GM12878 (cell line): ENCODE data around the gene DHX30. TPM values are rescaled to one million over a fixed set of nuclear protein-coding genes. Genes with fewer than 3 reads are reported as not detected.

Source experiments
- ATAC-seq: fragments of 200-7000 bp; cut with Tn5 transposase; 3 replicates; pipeline ENCODE4 v1.9.1; 2020; ENCODE audit warnings: mild to moderate bottlenecking, moderate library complexity
- BruUV-seq: library from RNA; stranded (reverse); fragments of 400-500 nt; replicated peaks from 2 replicates; lab custom pipeline; 2021; lab: Mats Ljungman, UMichigan
- CTCF ChIA-PET: fragments of 300-600 bp; sonication (Branson Sonifier 250); formaldehyde crosslinking; extraction: SDS; loops from one replicate; lab custom pipeline; 2021; ENCODE audit warnings: inconsistent platforms; lab: Yijun Ruan, JAX
- POLR2A ChIA-PET: fragments of 350-600 bp; formaldehyde crosslinking; extraction: SDS; loops from one replicate; lab custom pipeline; 2021; ENCODE audit warnings: inconsistent platforms; lab: Charles Lee
- RAD21 ChIA-PET: fragments of 300-600 bp; sonication (Branson Sonifier 250); formaldehyde crosslinking; loops from one replicate; lab custom pipeline; 2023; ENCODE audit warnings: antibody characterized with exemption; ENCODE audit not compliant: unreplicated experiment; lab: Charles Lee
- SMC1A ChIA-PET: fragments of 300-600 bp; sonication (Branson Sonifier 250); formaldehyde crosslinking; loops from one replicate; lab custom pipeline; 2023; ENCODE audit not compliant: unreplicated experiment, uncharacterized antibody; lab: Charles Lee
- DNase-seq: peaks from one replicate; pipeline ENCODE4 v3.0.0-alpha.2; 2011; ENCODE audit warnings: low read depth, low spot score
- FAIRE-seq: peaks from 3 replicates; lab custom pipeline; 2011; peaks lifted over from hg19 to GRCh38; lab: Jason Lieb, UNC
- H2AFZ ChIP-seq: 2 replicates; pipeline ENCODE4 v1.6.0; 2011; ENCODE audit warnings: low read depth, low read length, control low read depth; ENCODE audit not compliant: control insufficient read depth
- H3K27ac ChIP-seq: 2 replicates; pipeline ENCODE4 v1.5.1; 2011; ENCODE audit warnings: control low read depth; ENCODE audit not compliant: control insufficient read depth, insufficient read depth
- H3K27me3 ChIP-seq, 2 experiments: replicated peaks in 1 of 2; 2 replicates each; pipeline versions ENCODE4 v1.6.0 to v1.6.1; 2011; ENCODE audit warnings: low read length in 1 of 2; ENCODE audit not compliant: control insufficient read depth in 2 of 2, insufficient read depth in 2 of 2
- H3K36me3 ChIP-seq, 2 experiments: 2 replicates each; pipeline ENCODE4 v1.5.1; 2011; ENCODE audit warnings: low read length in 1 of 2; ENCODE audit not compliant: control insufficient read depth in 2 of 2, insufficient read depth in 2 of 2
- H3K4me1 ChIP-seq: 2 replicates; pipeline ENCODE4 v1.6.1; 2011; ENCODE audit warnings: mild to moderate bottlenecking, low read length, moderate library complexity, mixed read lengths; ENCODE audit not compliant: control insufficient read depth, insufficient read depth
- H3K4me2 ChIP-seq: 2 replicates; pipeline ENCODE4 v1.6.0; 2011; ENCODE audit warnings: control low read depth; ENCODE audit not compliant: control insufficient read depth, insufficient read depth
- H3K4me3 ChIP-seq: fragments of 200-600 bp; sonication (generic); 2 replicates; pipeline ENCODE4 v1.5.1; 2016
- H3K79me2 ChIP-seq: 2 replicates; pipeline ENCODE4 v1.6.0; 2011; ENCODE audit warnings: low read length; ENCODE audit not compliant: control insufficient read depth, insufficient read depth
- H3K9ac ChIP-seq: 2 replicates; pipeline ENCODE4 v1.8.0; 2011; ENCODE audit warnings: low read length, control low read depth, mixed read lengths; ENCODE audit not compliant: control insufficient read depth, insufficient read depth
- H3K9me3 ChIP-seq: replicated peaks from 3 replicates; pipeline ENCODE4 v1.5.1; 2011; ENCODE audit warnings: mild to moderate bottlenecking, low read length; ENCODE audit not compliant: control insufficient read depth, insufficient read depth
- H4K20me1 ChIP-seq: 2 replicates; pipeline ENCODE4 v1.6.0; 2011; ENCODE audit not compliant: control insufficient read depth, insufficient read depth
- BHLHE40 ChIP-seq, 2 experiments: fragments of 450-650 bp in 1 of 2; IDR thresholded peaks; 2 replicates each; pipeline ENCODE4 v1.6.1; 2011 to 2017; ENCODE audit warnings: low read depth in 2 of 2, borderline replicate concordance in 1 of 2, improper control_type of control experiment in 1 of 2, low read length in 1 of 2, mild to moderate bottlenecking in 1 of 2
- MEF2B ChIP-seq: fragments of 450-650 bp; IDR thresholded peaks from 2 replicates; pipeline ENCODE4 v1.6.1; 2018; ENCODE audit warnings: mild to moderate bottlenecking, moderate library complexity; ENCODE audit not compliant: partially characterized antibody, poor library complexity, severe bottlenecking
- MXI1 ChIP-seq: fragments of 150-350 bp; IDR thresholded peaks from 2 replicates; pipeline ENCODE4 v1.6.1; 2011; ENCODE audit warnings: low read depth, mild to moderate bottlenecking, inconsistent platforms, low read length, improper control_type of control experiment
- NBN ChIP-seq: fragments of 450-650 bp; IDR thresholded peaks from 2 replicates; pipeline ENCODE4 v1.6.1; 2016
- PAX5 ChIP-seq: IDR thresholded peaks from 2 replicates; pipeline ENCODE4 v1.6.1; 2011; ENCODE audit warnings: low read depth, low read length, borderline replicate concordance
- RCOR1 ChIP-seq: conservative IDR thresholded peaks from 2 replicates; pipeline ENCODE4 v1.6.1; 2012; ENCODE audit warnings: low read depth, low read length, improper control_type of control experiment
- YY1 ChIP-seq: IDR thresholded peaks from 2 replicates; pipeline ENCODE4 v1.6.1; 2011; ENCODE audit warnings: low read depth, mild to moderate bottlenecking, low read length
- ZNF274 ChIP-seq: IDR thresholded peaks from one replicate; pipeline ENCODE4 v1.8.0; 2011; ENCODE audit not compliant: insufficient read length, insufficient read depth
- WGBS: methylation state at CpG from one replicate; pipeline ENCODE4 v1.1.6; 2016; ENCODE audit warnings: low lambda C conversion rate; ENCODE audit not compliant: insufficient replicate concordance, insufficient coverage; ENCODE audit errors: missing lambda C conversion rate; 5-methylcytosine and 5-hydroxymethylcytosine counted together
- in situ Hi-C: fragments of 300-500 bp; cut with MboI; formaldehyde crosslinking; loops from 9 replicates; pipeline ENCODE4 v1.14.3; 2018; ENCODE audit warnings: mixed read lengths
- intact Hi-C: fragments of 100-400 bp; cut with micrococcal nuclease; formaldehyde crosslinking; loops from one replicate; pipeline ENCODE4 v1.14.2; 2022; ENCODE audit not compliant: unreplicated experiment
- polyA plus RNA-seq, 11 experiments: library from polyadenylated mRNA; depleted of rRNA in 4 of 11; unstranded in 6 of 11; stranded (reverse) in 5 of 11; fragments of >200 nt; fragmentation: Nextera tagmentation in 4 of 11; fragmentation: Illumina TruSeq in 1 of 11; extraction: Ambion mirVana in 4 of 11; extraction: Trizol in 1 of 11; gene quantifications; 1 replicate in 1 of 11; 2 replicates in 10 of 11; pipeline versions ENCODE4 v1.2.1 to v1.2.3, GENCODE V29; 2011 to 2016; ENCODE audit warnings: inconsistent platforms in 2 of 11, missing spikeins in 2 of 11, low read depth in 1 of 11
- total RNA-seq, 4 experiments: library from RNA; depleted of rRNA in 3 of 4; stranded (reverse); fragments of >200 nt in 3 of 4; fragmentation: Illumina TruSeq in 1 of 4; extraction: Trizol in 1 of 4; gene quantifications; 2 replicates each; pipeline versions ENCODE4 v1.2.1 to v1.2.3, GENCODE V29; 2013 to 2021
- TF ChIP-seq, protein P1 (sequence below): fragments of 150-350 bp; IDR thresholded peaks from 2 replicates; pipeline ENCODE4 v1.6.1; 2014; ENCODE audit warnings: mild to moderate bottlenecking, low read depth, low read length

Gene DHX30
- total and polyA plus RNA-seq, 10 of the 15 experiments (the other 5 are each of a cell fraction or from before 2014, with no cell fraction given), result 9.5 to 75.3 (median 47.8) TPM

DNA sequence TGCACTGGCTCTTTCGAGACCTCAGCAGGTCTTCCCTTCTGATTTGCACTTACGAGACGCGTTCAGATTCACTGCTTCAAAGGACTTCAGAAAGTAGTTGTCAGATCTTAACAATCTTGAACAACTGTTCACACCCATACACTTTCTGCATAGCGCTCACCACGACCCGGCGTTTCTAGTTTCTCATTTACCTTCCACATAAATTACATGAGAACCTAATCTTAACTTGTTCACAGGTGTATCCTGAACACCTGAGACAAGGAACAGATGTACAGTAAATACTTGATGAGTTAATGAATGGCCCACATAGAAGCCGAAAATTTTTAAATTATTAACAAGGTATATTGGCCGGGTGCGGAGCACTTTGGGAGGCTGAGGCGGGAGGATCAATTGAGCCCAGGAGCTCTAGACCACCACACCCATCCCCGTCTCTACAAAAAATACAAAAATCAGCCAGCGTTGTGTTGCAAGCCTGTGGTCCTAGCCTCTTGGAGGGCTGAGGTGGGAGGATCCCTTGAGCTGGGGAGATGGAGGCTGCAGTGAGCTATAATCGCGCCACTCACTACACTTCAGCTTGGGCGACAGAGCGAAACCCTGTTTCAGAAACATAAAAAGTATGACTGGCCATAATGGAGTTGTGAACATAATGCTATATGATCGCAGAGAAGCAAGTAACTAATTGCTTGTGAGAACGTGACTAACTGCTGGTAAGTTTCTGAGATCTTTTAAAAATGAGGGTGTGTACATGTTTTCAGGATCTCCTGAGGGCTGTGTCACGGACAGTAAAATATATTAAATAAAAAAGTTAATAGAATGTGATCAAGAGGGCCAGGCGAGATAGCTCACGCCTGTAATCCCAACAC, 20.3 kb upstream of the DHX30 start:
- Histone ChIP-seq H4K20me1 (no peaks in the 10 kb centered on the region), H3K27ac (peak overlapping the region; percentile 97), H3K4me3 (peak overlapping the region; percentile 75), H3K9me3 (no peaks in the 10 kb centered on the region), H2AFZ (peak overlapping the region; percentile 87), H3K36me3 (peaks cover 0 to 3% of the 10 kb centered on the region in 2 experiments; a peak in 1 of 4 replicates), H3K27me3 (no peaks in the 10 kb centered on the region), H3K79me2 (peaks cover 44% of the 10 kb centered on the region), H3K4me2 (peak overlapping the region; percentile 99), H3K9ac (peak overlapping the region; percentile 95), H3K4me1 (peaks cover 5% of the 10 kb centered on the region)
- intact Hi-C loops (loop anchor here (5.0 kb wide), 1 partner anchor 40 kb away; no protein-coding TSS in a partner anchor), in situ Hi-C loops (no loop called here)
- ChIA-PET POLR2A (interaction anchor here (0.7 to 0.9 kb wide), 3 partner anchors 20 to 304 kb away, joined by 3 read pairs; partner anchors contain the start of gene DHX30), CTCF (interaction anchor here (1.1 to 1.4 kb wide), 4 partner anchors 10 to 42 kb away, joined by 3 to 5 read pairs (median 4); no protein-coding TSS in a partner anchor), SMC1A (interaction anchor here (1.3 kb wide), 1 partner anchor 69 kb away, joined by 3 read pairs; no protein-coding TSS in a partner anchor), RAD21 (interaction anchor here (0.6 to 1.2 kb wide), 4 partner anchors 20 to 262 kb away, joined by 3 to 4 read pairs (median 3); no protein-coding TSS in a partner anchor)
- no TSS peak for BruUV-seq
- peak; percentile 61 for FAIRE-seq
- 9% methylated on average over 23 of the region's 23 CpGs for WGBS
- TF ChIP-seq MXI1 (0 out of 2 replicates have a peak, but pooled peaks have one; percentile 25), RCOR1 (no peak), BHLHE40 (IDR thresholded peaks at IDR 0.05; ENCODE audit: borderline replicate concordance in 1 of 2, low read depth in 2 of 2, low read length in 1 of 2) (peak in 1 of 2 experiments; percentile 63; a peak in 2 of 4 replicates), ZNF274 (no peak), MEF2B (peak; percentile 84), PAX5 (0 out of 2 replicates have a peak, but pooled peaks have one; percentile 18), NBN (no peak), YY1 (peak; percentile 42; the same call in 1 of the 2 replicates)
- TF ChIP-seq, protein P1, sequence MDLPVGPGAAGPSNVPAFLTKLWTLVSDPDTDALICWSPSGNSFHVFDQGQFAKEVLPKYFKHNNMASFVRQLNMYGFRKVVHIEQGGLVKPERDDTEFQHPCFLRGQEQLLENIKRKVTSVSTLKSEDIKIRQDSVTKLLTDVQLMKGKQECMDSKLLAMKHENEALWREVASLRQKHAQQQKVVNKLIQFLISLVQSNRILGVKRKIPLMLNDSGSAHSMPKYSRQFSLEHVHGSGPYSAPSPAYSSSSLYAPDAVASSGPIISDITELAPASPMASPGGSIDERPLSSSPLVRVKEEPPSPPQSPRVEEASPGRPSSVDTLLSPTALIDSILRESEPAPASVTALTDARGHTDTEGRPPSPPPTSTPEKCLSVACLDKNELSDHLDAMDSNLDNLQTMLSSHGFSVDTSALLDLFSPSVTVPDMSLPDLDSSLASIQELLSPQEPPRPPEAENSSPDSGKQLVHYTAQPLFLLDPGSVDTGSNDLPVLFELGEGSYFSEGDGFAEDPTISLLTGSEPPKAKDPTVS, result 0 out of 2 replicates have a peak, but pooled peaks have one; percentile 1
- ATAC-seq, result peak; percentile 34
- no peak for DNase-seq
